Esophagus mucosa (tissue), 1 donor: ENCODE data around the gene FBXO41. TPM values are rescaled to one million over a fixed set of nuclear protein-coding genes. Genes with fewer than 3 reads are reported as not detected.
"Not testable (repeated sequence)": the region's sequence is repeated elsewhere in the genome, so short reads cannot be mapped to it uniquely, and the experiment has no call there.

Source experiments
- ATAC-seq: fragments of 200-7000 bp; cut with Tn5 transposase; one replicate; pipeline ENCODE4 v1.9.1; 2020
- total RNA-seq: library from RNA; stranded (reverse); gene quantifications from one replicate; pipeline ENCODE4 v1.2.4, GENCODE V29; 2023
- donor health status: DM: yes; HTN: yes; CAD: no.

The FBXO41 gene
- total RNA-seq, 1 donor from 2014 or later: 0.92 TPM

DNA sequence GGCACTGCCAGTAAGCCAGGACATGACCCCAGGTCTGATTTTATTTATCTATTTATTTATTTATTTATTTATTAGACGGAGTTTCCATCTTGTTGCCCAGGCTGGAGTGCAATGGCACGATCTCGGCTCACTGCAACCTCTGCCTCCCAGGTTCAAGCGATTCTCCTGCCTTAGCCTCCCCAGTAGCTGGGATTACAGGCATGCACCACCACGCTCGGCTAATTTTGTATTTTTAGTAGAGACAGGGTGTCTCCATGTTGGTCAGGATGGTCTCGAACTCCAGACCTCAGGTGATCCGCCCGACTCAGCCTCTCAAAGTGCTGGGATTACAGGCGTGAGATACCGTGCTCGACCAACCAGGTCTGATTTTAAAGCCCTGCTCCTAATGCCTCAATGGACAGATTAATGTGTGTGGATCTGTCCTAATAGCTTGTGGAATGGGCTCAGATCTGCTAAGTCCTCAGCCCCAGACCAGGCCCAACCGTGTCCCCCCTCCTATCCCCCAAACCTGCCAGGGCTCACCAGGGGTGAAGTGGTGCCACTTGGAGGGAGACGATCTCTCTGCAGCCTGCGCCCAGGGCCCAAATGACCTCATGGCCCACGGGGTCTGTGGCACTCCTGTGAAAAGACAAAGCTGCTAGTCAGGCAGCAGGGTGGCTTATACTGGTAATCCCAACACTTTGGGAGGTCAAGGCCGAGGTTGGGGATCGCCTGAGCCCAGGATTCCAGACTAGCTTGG is 21.4 kb downstream of the FBXO41 start:
- not testable (repeated sequence) for ATAC-seq

- no peak for ATAC-seq
These were observed 22.1 kb downstream of the FBXO41 start for GRCh38 chr2:73262108-73262651.

GRCh38 chr2:73260338-73260984 is 23.8 kb downstream of the FBXO41 start:
- ATAC-seq: peak; percentile 68

GRCh38 chr2:73259704-73260337 is 24.5 kb downstream of the FBXO41 start:
- no peak for ATAC-seq

DNA sequence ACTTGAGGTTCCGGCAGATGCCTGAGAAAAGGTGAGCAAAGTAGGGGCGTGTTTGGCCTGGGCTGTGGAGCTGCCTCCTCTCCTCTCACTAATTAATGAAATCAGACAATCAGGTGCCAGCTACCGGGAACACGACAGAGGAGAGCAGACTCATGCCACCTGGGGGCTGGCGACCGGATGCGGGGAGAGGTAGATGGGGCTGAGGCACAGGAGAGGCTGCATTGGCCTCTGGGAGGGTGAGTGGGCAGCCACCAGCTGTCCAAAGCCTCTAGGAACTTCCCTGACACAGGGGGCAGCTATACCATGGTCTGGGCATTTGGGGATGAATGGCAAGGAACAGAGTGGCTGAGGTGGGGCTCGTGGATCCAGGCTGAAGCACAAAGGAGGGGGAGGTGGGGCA is 25.0 kb downstream of the FBXO41 start:
- ATAC-seq: no peak

GRCh38 chr2:73258913-73259215 is 25.4 kb downstream of the FBXO41 start:
- no peak for ATAC-seq

- no peak for ATAC-seq
These were observed 25.9 kb downstream of the FBXO41 start for GRCh38 chr2:73258186-73258912.

- no peak for ATAC-seq
These were observed 26.7 kb downstream of the FBXO41 start for GRCh38 chr2:73257425-73258125.

- ATAC-seq: no peak
These were observed 27.3 kb downstream of the FBXO41 start for GRCh38 chr2:73257021-73257420.

DNA sequence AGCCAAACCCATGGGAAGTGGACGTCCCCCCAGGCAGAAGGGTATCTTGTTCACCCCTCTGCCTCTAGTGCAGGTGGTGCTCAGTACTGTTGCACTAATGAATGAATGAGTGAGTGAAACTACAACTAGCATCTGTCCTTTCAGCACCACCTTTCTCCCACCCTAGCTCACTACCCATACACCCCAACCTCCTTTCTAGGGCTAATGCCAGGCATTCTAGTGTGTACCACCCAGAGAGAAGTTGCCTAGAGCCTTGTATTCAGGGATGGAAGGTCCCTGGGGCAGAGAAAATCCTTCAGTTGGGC is 27.7 kb downstream of the FBXO41 start:
- no peak for ATAC-seq

DNA sequence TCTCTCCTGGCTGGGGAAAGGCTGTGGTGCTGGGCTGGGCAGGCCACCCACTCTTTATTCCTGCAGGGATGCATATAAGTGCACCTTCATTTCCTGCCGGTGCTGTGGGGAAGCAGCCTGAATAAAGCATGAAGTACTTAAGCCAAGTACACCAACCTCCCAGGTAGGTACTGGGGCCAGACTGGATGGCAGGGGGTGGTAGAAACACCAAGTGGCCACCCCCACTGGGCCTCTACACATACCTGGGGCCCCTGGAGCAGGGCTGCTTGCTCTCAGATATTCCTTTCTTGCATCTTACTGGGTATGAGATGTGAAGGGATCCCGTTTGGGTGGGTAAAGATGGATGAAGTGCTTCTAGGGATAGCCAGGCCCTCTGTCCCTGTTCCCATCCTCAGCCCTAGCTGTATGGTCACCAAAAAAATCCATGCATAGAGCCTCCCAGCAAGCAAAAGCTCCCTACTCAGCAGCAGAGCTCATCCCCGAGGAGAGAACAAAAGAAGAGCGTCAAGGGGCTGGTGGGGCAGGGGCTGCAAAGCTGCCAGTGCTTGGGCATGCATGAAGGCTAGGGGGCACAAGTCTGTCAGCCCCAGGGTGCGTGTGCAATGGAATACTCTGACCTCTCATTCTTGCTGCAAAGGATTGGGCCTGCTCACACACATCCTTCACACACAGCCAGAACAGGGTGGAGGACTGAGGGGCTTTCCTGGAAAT is 28.2 kb downstream of the FBXO41 start:
- no peak for ATAC-seq

DNA sequence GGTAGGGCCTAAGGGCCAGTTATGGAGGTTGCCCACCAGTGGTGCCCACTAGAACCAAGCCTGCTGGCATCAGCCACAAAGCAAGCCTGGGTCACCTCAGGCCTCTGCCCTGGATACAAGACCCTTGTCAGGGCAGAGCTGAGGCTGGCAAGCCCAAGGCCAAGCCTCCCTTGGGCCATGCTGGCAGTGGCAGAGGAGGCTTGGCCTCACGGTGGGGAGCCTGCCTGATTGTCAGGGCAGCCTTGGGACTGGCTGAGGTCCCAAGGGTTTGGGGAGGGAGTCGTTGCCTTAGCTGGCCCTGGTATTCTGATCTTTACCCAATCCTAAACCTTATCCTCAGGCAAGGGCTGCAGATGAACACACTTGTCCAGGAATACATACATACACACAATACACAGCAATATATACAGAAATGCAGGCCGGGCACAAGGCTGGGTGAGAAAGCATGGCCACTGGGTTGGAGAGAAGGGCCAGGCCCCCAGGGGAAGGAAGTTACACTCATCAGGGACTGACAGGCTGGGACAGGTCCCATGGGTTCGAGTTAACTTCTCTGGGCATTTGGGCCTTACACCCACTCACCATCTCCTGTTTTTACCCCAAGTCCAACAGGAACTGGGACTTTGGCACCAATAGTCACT is 29.2 kb downstream of the FBXO41 start:
- no peak for ATAC-seq

DNA sequence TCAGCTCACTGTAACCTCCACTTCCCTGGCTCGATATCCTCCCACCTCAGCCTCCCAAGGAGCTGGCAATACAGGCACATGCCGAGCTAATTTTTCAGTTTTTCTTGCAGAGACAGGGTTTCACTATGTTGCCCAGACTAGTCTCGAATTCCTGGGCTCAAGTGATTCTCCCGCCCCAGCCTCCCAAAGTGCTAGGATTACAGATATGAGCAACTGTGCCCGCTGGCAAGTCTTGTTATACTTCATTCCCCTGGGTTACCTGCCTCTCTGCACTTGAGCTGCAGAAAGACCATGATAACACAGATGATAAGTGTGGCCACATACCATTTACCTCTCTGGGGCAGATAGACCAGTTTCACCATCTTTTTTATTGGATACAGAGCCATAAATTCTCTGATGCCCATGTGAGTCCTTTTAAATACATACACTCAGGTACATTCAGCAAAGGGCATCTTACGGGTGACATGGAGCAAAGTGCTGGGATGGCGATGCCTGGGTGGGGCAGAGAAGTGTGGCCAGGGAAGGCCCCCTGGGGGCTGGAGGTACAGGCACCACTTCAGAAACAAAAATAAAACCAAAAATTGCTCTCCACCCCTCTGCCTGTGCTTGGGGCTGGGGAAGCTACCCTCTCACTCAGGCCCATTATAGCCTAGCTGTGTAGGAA is 29.8 kb downstream of the FBXO41 start:
- no peak for ATAC-seq

DNA sequence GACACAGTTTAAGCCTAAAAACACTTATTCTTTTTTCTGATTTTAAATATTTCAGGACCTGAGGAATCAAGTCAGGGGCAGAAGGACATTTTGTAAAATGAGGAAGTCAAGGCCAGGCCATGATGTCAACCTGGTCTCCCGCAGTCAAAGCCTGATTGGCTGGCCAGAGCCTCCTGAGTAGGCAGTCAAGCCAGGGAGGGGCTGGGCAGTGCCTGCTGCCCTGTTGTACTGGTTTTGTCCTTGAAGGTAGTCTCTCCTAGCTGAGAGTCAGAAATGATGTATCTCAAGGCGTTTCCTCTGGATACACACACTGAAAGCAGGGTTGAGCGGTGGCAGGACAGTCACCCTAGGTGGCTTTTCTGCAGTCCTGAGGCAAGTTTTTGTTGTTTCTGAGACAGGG is 30.4 kb downstream of the FBXO41 start:
- ATAC-seq: peak; percentile 90

GRCh38 chr2:73253400-73253799 is 30.9 kb downstream of the FBXO41 start:
- ATAC-seq: no peak

GRCh38 chr2:73252238-73253027 is 31.8 kb downstream of the FBXO41 start:
- ATAC-seq: no peak

DNA sequence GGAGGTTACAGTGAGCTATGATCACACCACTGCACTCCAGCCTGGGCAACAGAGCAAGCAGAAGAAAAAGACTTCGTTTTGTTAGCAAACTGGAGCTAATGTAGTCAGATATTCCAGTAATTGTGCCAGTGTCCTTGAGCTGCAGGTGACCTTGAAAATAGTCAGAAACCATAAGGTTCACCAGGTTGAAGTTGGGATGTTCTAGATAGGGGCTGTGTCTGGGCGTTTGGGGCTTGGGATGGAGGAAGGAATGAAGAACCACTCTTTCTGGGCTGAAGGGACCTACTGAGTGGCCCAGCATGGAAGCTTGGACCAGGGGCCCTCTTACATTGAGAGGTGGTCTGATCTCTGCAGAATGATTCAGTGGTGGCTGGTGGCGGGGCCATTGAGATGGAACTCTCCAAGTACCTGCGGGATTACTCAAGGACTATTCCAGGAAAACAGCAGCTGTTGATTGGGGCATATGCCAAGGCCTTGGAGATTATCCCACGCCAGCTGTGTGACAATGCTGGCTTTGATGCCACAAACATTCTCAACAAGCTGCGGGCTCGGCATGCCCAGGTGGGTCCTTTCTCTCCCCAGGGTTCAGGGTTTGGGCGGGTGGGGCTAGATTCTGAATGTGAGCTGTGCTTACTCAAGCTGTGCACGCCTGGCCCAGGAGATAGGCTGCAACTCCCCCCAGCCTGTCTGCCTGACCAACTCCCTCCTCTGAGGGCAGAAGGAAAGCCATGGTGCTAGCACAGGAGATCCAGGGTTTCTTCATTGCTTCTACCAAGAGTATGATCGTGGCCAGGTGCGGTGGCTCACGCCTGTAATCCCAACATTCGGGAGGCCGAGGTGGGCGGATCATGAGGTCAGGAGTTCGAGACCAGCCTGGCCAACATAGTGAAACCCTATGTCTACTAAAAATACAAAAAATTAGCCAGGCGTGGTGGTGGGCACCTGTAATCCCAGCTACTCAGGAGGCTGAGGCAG is 33.1 kb downstream of the FBXO41 start:
- ATAC-seq: no peak

GRCh38 chr2:73249636-73250035 is 34.6 kb downstream of the FBXO41 start:
- no peak for ATAC-seq

GRCh38 chr2:73246850-73247249 is 37.4 kb downstream of the FBXO41 start:
- no peak for ATAC-seq
